GM12873 (cell line): Measurements from ENCODE around the gene LINS1.

ENCODE experiments used
- CTCF ChIP-seq: IDR thresholded peaks from 2 replicates; pipeline ENCODE4 v1.5.1; 2012; ENCODE audit warnings: low read depth, mild to moderate bottlenecking, moderate library complexity, low read length, control low read depth; ENCODE audit not compliant: insufficient read depth; ENCODE audit errors: missing control alignments

Gene LINS1

GRCh38 chr15:100616700-100617099 lies 14.7 kb upstream of the LINS1 start:
- no peak for TF ChIP-seq CTCF

GRCh38 chr15:100615801-100616200 lies 13.8 kb upstream of the LINS1 start:
- no peak for TF ChIP-seq CTCF

GRCh38 chr15:100614918-100615317 lies 12.9 kb upstream of the LINS1 start:
- TF ChIP-seq CTCF, result no peak

GRCh38 chr15:100614336-100614735 lies 12.4 kb upstream of the LINS1 start:
- TF ChIP-seq CTCF, result no peak

GRCh38 chr15:100613208-100613607 lies 11.2 kb upstream of the LINS1 start:
- no peak for TF ChIP-seq CTCF

GRCh38 chr15:100612539-100612938 lies 10.6 kb upstream of the LINS1 start:
- TF ChIP-seq CTCF, result no peak

GRCh38 chr15:100602823-100603393 lies 924 bp upstream of the LINS1 start:
- TF ChIP-seq CTCF, result no peak
